IPS-18c (cell line): ENCODE data around the gene USP6.
"Not testable (repeated sequence)": the region's sequence is repeated elsewhere in the genome, so short reads cannot be mapped to it uniquely, and the experiment has no call there.

ENCODE experiments used
- H3K4me3 ChIP-seq: 2 replicates; pipeline ENCODE4 v1.7.0; 2013; ENCODE audit warnings: low read depth, mild to moderate bottlenecking, low read length, moderate library complexity; ENCODE audit not compliant: insufficient read depth
- H3K9me3 ChIP-seq: one replicate; pipeline ENCODE4 v1.6.1; 2013; ENCODE audit warnings: mild to moderate bottlenecking, low read length, moderate library complexity; ENCODE audit not compliant: control insufficient read depth, insufficient read depth

Gene USP6

DNA sequence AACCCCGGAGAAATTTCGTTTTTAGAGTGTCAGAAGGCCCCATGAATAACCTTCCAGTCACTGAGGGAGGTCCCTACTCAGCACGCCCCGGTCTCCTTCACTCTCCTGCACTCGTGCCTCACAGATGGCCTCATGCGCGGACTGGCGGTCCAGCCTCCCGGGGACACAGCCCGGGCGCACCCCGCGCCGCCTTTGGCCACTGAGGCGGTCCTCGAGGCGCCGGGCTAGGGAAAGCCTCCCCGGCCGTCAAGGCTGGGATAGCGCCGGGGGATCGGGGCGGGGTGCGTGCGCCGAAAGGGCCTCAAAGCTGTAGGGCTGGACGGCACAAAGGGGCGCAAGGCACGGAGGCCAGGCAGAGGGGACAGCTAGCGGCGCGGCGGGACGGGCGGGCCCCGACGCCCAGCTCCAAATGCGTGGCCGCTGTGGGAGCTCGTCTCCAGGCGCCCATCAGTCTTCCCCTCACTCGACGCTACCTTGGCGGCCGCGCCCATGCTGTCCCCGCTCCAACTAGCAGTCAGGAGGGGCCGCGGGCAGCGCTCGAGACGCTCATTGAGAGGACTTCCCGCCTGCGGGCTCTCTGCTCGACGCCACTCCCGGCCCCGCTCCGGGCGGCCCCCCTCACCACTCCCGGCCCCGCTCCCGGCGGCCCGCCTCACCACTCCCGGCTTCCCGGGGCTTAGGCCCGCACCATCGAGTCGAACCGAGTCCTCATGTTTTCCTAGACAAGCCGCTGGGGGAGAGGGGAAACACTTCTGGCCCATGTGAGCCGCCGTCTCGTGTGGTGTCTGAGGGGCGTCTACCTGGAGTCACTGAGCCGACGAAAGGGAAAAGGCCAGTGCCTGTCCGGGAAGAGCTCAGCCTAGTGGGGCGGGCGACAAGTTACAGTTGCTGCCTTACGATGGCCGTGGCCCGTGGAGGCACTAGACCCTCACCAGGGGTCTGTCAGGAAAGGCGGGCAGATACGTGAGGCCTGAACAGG, at the start of gene USP6:
Gene USP6 (plus strand): TSS at position 360 of the 979 bp plus-strand sequence. CDS start 14,336 bp downstream, outside the sequence.
- H3K4me3 ChIP-seq, result no peak within 1 kb of the TSS

DNA sequence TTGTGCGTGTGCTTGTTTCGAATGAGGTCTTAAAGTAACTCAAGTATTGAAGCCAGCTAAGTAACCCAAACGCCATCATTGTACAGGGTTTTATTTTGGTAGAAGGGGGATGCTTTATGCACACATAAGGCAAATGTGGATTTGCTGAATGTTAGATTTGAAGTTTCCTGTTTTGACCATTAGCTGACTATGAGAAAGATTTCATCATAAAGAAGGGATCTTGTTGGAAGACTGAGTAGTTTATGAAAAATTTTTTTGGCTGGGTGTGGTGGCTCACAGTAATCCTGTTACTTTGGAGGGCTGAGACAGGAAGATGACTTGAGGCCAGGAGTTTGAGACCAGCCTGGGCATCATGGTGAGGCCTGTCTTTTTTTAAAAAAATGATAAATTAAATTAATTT, 47.6 kb upstream of the USP6 start:
- Histone ChIP-seq H3K9me3 (peaks cover 3% of the 10 kb centered on the region), H3K4me3 (no peak overlapping the region)

More for the DNA sequence above, at the start of gene USP6:
- peaks cover 6% of the 10 kb centered on the region for H3K9me3 ChIP-seq

DNA sequence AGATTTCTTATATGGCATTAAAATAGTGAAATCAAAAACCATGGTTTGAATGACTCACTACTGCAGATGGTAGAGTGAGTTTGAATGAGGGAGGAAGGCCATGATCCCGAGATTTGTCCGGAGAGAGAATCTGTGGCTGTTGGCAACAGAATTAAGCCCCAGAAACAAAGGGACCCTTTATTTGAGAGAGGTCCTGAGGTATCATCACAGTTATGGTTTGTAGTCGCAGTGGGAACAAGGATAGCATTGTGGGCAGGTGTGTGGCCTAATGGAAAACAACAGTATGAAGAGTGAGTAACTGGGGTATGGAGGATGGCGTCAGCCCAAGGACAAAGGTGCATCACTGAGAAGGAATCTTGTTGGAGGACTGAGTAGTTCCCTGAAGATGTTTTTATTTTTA, 46.1 kb upstream of the USP6 start:
- peaks cover 3% of the 10 kb centered on the region for H3K9me3 ChIP-seq
- no peak overlapping the region for H3K4me3 ChIP-seq

DNA sequence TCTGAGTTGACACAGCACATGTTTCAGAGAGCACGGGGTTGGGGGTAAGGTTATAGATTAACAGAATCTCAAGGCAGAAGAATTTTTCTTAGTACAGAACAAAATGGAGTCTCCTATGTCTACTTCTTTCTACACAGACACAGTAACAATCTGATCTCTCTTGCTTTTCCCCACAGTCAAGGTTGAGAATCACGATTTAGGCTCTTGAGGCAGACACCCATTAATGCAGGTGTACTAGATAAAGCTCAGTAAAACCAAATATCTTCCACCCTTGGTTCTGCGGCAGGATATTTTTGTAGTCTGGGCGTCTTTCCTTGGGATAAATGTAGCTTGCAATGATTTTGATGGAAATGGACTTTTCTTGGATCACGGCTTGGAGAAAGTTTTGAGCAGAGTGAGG, 40.4 kb upstream of the USP6 start:
- H3K9me3 ChIP-seq, H3K4me3 ChIP-seq: not testable (repeated sequence)

DNA sequence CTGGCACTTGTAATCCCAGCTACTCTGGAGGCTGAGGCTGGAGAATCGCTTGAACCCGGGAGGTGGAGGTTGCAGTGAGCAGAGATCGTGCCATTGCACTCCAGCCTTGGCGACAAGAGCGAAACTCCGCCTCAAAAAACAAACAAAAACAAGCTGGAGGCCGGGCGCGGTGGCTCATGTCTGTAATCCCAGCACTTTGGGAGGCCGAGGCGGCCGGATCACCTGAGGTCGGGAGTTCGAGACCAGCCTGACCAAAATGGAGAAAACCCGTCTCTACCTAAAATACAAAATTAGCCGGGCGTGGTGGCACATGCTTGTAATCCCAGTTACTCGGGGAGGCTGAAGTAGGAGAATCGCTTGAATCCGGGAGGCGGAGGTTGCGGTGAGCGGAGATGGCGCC, 38.6 kb upstream of the USP6 start:
- not testable (repeated sequence) for H3K9me3 ChIP-seq, H3K4me3 ChIP-seq

DNA sequence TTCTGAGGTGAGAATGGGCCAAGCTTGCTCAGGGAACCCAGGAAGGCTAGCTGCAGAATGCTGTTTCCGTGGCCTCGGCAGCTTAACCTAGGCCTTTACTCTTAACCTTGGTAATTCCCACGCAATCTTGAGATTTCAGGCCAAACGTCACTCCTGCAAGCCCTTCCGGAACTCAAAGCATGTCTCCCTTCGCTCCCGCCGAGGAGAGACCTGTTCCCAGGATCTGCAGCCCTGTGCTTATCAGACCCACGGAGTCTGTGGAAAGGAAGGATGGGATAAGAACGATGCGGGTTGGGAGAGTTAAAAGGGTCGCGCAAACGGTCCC, 38.1 kb upstream of the USP6 start:
- Histone ChIP-seq H3K9me3 (peaks cover 3% of the 10 kb centered on the region), H3K4me3 (no peak overlapping the region)

DNA sequence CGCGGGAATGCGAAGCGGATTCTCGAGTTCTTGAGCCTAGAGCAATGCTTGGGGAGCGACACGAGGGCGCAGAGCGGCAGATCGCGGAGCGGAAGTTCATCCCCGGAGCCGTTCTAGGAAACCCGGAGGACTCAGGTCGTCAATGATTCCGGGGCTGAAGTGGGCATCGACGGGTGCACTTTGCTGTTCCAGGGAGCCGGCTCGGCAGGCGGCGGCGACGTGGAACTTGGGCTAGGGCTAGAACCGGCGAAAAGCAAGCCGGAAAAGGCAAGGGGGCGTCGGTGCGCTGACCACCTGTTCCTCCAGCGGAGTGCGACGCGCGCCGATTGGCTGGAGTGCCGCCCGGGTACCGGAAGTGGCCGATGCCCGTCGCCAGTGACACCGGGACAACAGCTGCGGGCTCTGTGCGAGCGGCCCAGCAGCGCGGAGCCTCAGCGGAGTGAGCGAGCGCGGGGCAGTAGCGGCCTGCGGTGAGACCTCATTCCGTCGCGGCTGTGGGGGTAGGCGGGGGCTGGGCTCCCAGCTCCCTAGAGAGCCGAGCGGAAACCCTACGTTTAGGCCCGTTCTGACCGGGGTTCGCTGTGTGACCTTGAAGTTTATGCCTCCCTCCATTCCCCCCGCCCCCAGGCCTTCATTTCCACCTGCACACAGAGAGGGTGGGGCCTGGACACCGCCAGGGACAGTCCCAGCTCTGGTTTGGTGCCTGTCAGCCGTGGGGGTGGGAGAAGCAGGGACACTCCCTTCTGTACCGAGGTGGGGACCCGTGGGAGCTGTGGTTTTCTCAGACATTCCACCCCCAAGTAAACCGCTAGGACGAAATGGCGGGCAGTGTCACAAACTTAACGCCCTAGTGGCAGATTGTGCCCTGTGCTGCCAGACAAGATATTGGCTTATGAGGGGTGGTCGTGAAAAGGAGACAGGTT, 37.5 kb upstream of the USP6 start, which contains the start of gene ZFP3:
Gene ZFP3 (plus strand): TSS at position 362 of the 923 bp plus-strand sequence. CDS start 13,038 bp downstream, outside the sequence.
- Histone ChIP-seq H3K9me3 (peaks cover 3% of the 10 kb centered on the region), H3K4me3 (no peak within 1 kb of the TSS)

DNA sequence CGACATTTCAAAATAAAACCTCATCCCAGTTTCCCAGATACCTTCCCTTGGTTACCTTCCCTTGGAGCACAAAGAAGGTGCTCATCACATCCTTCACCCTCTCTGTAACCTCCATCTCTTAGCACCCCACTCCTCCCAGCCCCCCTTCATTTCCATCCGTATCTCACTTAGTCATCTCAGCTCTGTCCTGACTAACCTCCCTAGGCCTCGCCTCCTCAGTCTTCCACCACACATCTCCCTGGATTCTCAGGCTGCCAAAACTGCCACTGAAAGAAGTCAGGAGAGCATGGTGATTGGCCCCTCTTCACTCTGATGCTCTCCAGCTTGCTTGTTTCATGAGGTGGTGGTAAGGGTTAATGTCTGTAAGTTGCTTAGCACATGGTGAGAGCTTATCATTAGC, 35.2 kb upstream of the USP6 start:
- H3K4me3 ChIP-seq, result no peak overlapping the region
- peaks cover 3% of the 10 kb centered on the region for H3K9me3 ChIP-seq

DNA sequence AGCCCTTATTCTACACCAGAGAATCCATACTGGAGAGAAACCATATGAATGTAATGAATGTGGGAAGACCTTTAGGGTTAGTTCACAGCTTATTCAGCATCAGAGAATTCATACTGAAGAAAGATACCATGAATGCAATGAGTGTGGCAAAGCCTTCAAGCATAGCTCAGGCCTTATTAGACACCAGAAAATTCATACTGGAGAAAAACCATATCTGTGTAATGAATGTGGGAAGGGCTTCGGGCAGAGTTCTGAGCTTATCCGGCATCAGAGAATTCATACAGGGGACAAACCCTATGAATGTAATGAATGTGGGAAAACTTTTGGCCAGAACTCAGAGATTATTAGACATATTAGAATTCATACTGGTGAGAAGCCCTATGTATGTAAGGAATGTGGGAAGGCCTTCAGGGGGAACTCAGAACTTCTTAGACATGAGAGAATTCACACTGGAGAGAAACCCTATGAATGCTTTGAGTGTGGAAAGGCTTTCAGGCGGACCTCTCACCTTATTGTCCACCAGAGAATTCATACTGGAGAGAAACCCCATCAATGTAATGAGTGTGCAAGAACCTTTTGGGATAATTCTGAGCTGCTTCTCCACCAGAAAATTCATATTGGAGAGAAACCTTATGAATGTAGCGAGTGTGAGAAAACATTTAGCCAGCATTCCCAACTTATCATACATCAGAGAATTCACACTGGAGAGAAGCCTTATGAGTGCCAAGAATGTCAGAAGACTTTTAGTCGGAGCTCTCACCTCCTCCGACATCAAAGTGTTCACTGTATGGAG, 23.4 kb upstream of the USP6 start:
- no peak overlapping the region for H3K4me3 ChIP-seq
- H3K9me3 ChIP-seq, result peaks cover 28% of the 10 kb centered on the region

DNA sequence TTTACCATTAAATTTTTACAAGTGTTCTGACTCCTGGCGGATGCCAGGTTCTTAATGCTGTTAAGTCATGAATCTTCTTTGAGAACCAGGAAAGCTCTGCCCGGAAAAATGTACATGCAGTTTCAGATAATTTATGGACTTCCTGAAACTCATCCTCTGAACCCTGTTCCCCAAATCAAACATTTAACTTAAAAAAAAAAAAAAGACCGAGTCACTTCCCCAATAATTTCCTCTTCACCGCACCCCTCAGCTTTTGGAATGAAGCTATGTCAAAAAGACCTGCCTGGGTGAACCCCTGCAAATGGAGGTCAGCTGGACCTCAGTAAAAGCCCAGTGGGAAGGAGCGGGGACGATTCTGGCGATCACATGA, 19.1 kb upstream of the USP6 start:
- Histone ChIP-seq H3K4me3 (peak overlapping the region; percentile 50), H3K9me3 (peaks cover 24% of the 10 kb centered on the region)

DNA sequence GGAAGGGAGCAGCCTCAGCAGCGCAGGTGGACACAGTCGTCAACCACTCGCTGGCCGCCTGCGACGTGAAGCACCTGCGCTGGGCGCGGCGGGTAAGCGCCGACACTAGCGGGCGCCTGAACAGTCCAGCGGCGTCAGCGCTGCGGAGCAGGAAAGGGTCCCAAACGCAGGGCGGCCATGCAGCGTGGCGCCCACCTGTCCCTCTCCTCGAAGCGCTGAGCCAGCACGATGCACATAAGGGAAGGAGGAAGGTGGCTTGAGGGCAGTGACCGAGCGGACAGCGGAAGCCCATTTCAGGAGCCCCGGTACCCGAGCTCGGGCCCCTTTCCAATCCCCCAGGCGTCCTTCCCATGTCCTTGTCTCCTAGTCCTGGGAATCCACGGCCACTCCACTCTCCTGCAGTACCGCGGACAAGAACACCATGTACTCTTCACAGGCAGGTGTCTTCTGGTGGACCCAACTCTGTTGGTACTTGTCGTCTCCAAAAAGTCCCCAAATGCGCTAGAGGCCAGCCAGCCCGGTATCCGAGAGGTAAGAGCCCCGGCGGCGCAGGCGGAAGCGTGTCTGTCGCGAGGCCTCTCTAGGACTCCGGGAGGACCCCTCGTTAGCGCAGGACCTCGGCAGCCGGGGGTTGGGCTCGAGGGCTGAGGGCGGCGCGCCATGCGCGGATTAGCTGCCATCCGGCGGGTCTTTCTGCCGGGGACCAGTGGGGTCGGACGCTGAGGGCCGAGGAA, 18.6 kb upstream of the USP6 start:
- Histone ChIP-seq H3K9me3 (peaks cover 24% of the 10 kb centered on the region), H3K4me3 (peak overlapping the region; percentile 50)

DNA sequence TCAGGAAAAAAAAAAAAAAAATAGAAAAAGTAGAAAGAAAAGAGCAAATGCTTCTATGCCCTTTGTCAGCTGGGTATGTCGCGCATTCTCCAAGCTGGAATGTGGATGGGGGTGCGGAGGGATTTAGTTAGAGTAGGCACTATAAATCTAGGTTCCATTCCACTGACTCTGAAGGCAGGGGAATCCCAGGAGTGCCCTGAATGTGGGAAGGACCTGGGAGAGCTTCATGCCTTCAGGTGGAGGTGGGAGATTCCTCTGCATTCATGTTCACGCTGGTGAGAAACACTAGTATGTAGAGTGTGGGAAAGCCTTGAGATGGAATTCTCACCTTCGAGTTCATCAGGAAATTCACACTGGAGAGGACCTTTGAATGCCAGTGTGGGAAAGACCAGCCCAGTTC, 16.6 kb upstream of the USP6 start:
- Histone ChIP-seq H3K4me3 (no peak overlapping the region), H3K9me3 (peaks cover 16% of the 10 kb centered on the region)

DNA sequence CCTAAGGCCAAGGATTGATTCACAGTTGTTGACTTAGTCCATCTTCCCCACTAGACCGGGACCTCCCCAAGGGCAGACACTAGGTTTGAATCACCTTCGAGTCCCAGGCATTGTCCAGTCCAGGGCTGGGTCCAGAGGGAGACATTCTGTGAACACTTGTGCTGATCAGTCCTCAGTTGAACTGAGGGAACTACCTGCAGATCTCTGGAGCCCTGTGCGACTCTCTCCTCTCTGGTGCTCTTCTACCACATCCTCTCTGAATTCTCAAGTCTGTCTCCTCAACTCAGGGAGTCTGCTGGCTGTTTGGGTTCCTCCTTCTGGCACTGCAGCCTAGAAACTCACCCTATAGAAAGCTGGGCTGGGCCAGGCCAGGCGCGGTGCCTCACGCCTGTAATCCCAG, 15.0 kb upstream of the USP6 start:
- no peak overlapping the region for H3K4me3 ChIP-seq
- H3K9me3 ChIP-seq, result peaks cover 10% of the 10 kb centered on the region

DNA sequence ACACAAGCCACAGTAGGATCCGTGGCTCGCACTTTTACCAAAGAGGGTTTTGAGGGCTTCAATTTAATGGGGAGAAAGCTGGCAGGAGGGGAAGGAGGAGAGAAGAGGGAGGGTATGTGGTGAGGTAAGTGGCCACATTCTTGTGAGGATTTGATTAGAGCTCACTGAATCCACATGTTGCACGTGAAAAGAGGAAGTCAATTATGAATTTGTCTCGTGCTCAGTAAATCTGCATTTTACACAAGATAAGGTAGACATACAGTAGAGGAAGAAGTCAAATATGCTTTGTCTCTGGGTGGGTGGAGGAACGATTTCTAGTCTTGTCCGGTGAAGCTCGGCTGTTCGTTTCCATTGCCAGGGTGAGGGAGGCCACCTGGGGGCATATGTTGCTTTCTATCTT, 5.0 kb upstream of the USP6 start:
- Histone ChIP-seq H3K4me3 (peak overlapping the region; percentile 77), H3K9me3 (peaks cover 8% of the 10 kb centered on the region)

DNA sequence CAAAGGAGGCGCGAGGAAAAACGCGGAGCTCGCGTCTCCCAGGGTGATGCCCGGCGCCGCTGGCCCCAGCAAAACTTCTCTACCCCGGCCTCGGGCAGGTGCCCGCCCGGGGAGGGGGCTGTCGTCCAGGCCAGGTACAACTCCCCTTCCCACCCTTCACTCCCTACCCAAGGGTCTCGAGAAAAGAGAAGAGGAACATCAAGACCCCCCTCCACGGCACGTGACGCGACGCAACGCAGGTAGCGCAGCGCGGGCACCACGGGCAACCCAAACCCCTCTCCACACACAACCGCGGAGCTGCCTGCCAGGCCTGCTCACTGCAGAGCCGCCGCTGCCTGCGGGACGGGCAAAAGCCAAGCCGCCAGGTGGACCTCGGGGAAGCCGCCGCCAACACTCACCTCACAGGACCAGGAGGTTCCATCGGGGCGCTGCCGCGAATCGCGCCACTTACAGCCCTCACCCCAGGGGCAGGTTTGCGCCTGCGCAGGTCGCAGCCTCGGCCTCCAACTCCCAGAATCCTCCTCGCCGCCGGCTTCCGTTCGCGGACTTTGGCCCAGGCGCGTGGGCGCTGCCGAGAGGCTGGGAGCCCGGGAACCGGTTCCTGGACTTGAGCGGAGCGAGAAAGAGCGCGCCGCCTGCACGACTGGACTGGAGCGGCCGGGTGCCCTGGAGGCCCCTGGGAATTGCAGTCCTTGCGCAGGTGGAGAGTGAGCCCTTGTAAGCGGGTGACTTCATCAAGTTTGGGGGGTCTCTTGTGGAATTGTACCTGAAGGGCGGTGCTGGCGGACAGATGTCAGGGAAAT, 4.2 kb upstream of the USP6 start, which contains the start of gene ZNF232:
Gene ZNF232 (minus strand): TSS at position 477 of the 803 bp plus-strand sequence. CDS start 56 bp downstream, at position 421.
- Histone ChIP-seq H3K9me3 (peaks cover 8% of the 10 kb centered on the region), H3K4me3 (peak within 1 kb of the TSS; percentile 77)

DNA sequence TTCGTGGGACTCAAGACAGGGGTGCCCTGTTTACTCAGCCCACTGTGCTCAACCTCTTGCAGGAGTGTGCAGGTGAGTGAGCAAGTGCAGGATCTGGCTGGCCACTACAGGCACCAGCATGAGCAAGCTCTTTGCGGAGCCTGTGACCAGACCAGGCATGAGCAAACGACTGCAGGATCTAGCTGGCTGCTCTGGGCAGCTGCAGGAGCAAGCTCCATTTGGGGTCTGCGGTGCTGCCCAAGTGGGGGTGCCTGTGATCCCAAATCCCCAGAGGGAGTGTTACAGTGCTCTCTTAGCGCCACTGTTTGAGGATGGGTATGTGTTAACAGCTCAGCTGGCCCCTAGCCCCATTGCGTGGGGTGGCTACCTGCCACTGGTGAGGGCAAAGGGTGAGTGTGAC, 2.4 kb downstream of the USP6 start:
- Histone ChIP-seq H3K4me3 (no peak overlapping the region), H3K9me3 (peaks cover 6% of the 10 kb centered on the region)
